Midbrain (tissue), 1 donor: ENCODE results near the gene CCL25.

Experiments used
- DNase-seq: peaks from one replicate; lab custom pipeline; 2025; lab: John Stamatoyannopoulos, UW

The CCL25 gene

DNA sequence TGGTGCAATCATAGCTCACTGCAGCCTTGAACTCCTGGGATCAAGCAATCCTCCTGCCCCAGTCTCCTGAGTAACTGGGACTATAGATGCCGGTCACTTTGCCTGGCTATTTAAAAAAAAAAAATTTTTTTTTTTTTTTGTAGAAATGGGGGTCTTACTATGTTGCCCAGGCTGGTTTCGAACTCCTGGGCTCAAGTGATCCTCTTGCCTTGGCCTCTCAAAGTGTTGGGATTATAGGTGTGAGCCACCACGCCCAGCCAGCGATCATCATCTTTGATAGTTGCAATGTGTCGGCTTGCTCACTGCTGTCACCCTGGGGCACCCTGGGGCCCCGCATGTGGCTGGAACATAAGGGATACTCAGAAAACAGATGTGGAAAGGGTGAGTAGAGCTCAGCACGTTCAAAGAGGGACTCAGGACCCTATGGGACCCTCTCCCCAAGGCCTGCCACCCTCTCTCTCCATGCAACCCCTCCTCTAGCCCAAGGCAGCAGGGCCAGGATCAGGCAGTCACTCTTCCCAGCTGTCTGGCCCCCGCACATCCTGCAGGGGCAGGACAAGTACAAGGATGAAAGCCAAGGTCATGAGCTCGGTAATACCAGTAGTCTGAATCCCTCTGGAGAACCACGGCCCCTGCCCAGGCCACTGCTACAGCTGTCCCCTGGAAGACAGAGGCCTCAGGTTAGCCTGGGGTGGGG is 6.5 kb upstream of the CCL25 start:
- no peak for DNase-seq

DNA sequence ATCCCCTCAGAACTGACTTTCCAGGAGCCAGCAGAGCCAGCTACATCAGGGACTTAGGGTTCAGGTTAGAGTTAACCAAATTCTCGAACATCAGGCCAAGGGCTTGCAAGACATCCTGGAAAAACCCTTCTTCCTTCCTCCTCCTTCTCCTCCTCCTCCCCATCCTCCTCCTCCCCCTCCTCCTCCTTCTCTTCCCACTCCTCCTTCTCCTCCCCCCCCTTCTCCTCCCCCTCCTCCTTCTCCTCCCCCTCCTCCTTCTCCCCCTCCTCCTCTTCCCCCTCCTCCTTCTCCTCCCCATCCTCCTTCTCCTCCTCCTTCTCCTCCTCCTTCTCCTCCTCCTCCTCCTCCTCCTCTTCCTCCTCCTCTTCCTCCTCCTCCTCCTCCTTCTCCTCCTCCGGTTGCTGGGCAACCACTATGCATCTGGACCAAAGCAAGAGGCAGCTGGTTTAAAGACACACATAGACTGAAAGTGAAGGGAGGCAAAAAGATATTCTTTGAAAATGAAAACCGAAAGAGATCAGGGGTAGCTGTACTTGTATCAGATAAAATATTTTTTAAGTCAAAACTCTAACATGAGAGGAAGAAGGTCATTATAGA is 5.9 kb upstream of the CCL25 start:
- no peak for DNase-seq

- DNase-seq, result peak; percentile 62
Observed at GRCh38 chr19:8050274-8051096, 2.1 kb upstream of the CCL25 start.

DNA sequence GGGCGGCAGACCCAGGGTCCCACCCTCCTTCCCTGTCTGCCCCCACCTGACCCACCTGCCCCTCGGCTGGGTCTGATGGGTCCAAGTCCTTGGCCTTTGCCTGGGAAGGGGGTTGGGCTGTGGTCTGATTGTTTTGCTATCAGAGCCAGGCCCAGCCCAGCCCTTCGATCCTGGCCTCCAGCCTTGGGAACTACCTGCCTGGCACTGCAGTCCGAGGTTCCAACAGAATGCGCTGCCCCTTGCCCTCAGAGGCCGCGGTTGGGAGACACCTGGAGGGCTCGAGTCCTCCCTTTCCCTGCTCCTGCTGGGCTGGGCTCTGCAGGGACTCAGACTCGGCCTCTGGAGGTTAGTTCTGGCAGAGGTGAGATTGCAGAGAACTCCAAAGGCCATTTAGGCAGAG is 1.6 kb downstream of the CCL25 start:
- no peak for DNase-seq

DNA sequence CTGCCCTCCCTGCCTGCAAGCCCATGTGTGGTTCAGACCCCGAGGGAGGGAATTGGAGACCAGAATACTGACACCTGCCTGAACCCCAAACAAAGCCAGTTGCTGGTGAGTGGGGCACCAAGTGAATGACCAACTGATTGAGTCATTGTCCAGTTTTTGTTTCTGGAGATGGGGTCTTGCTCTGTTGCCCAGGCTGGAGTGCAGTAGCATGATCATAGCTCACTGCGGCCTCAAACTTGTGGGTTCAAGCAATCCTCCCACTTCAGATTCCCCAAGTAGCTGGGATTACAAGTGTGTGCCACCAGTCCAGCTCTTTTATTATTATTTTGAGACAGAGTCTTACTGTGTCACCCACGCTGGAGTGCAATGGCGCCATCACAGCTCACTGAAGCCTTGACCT is 4.0 kb downstream of the CCL25 start:
- DNase-seq, result no peak

DNA sequence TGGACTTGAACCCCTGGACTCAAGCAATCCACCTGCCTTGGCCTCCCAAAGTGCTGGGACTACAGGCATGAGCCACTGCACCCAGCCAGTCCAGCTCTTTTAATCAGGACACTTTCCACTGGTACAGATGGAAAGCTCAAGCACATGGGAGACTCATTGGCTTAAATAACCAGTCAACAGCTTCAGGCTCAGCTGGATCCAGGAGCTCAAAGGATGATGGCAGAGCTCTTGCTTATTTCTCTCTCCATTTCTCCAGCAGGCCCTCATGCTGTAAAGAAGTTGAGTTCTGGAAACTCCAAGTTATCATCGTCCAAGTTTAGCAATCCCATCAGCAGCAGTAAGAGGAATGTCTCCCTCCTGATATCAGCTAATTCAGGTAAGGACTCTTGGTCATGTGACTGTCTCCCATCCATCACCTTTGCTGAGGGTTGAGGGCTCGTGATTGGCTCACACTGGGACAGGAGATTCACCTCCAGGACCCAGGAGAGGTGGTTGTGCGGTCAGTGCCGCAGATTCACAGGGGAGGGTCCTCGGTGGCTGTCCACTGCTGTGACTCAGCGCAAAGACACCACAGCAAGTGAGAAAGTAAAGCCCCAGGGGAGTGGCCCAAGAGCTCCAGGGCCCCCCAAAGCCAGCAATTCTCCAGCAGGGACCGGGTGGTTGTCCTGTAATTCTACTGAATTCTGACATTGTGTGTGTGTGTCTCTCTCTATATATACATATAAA is 5.1 kb downstream of the CCL25 start:
- DNase-seq, result no peak

DNA sequence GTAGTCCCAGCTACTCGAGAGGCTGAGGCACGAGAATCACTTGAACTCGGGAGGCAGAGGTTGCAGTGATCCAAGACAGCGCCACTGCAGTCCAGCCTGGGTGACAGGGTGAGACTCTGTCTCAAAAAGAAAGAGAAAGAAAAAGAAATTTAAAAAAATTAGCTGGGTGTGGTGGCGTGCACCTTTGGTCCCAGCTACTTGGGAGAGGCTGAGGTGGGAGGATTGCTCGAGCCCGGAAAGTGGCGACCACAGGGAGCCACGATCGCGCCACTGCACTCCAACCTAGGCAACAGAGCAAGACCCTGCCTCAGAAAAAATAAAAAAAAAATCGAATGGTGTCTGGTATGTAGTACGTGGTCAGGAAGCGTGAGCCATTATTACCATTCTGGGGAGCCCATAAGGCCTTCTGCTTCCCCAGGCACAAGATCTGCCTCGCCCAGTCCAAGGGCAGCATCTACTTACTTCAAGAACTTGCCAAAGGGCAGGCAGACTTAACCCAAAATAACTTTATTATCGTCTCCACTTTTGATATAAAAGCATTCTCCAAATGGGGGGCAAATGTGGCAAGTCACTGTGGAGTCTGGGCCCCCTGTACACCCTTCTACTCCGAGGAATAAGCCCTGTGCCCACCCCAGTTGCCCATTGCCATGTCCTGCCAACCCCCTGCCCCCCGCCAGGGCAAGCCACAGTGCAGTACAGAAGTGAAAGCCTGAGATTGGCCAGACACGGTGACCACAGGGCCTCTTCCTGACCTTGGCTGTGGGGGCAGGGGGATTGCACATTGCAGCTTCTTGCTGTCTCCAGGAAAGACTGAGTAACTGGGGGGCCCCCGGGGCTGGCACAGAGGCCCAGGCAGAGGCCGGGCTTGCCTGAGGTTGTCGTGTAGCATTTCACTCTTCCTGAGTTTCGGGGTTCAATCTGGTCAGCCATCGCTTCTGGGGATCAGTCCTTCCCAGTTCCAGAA is 12.6 kb downstream of the CCL25 start:
- no peak for DNase-seq

- DNase-seq, result no peak
Observed at GRCh38 chr19:8065875-8066261, 13.3 kb downstream of the CCL25 start.

DNA sequence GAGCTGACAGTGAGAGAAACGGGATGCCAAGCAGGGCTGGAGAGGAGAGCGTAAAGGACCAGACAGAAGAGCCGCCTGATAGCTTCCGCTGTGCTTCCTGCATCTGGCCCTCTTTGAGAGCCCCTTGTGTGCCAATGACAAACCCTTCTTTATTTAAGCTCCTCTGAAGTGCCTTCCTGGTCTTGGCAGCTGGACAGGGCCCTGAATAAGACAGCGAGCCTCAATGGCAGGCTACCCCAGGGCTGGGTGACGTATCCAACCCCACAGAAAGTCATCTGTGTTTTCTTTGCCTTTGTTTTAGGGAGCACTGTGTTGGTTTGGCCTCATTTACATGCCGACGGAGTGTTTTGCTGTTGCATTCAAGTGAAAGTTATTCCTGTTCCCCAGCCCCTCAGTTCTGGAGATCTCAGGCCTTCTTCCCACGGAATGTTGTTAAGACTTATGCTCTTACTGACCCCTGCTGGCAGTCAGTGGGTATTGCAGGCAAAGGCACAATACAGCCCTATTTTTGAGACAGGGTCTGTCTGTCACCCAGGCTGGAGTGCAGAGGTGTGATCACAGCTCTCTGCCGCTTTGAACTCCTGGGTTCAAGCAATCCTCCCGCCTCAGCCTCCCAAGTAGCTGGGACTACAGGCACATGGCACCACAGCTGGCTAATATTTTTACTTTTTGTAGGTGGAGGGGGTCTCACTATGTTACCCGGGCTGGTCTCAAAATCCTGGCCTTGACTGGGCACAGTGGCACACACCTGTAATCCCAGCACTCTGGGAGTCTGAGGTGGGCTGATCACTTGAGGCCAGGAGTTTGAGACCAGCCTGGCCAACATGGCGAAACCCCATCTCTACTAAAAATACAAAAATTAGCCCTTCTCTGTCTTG is 16.8 kb downstream of the CCL25 start:
- peak; percentile 9 for DNase-seq

GRCh38 chr19:8071912-8072311 is 19.4 kb downstream of the CCL25 start:
- DNase-seq, result no peak

DNA sequence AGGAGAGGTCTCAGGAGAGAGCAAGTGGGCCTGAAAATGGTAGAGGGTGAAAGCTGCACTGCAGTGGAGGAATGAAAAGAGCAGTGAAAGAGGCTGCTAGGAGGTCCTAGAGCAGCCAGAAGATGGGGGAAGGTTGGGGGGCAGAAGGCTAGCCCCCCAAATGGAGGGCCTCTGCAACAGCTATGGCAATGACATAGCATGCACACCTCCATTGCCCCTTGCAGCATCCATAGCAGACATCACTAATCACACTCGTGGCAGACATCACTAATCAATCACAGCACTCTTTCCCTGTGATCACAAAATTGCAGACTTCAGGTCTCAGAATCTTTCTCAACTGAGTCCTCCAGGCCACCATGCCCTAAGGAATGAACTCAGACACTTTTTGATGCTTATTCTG is 21.9 kb downstream of the CCL25 start:
- DNase-seq, result no peak

GRCh38 chr19:8075158-8076074 is 22.9 kb downstream of the CCL25 start:
- no peak for DNase-seq

DNA sequence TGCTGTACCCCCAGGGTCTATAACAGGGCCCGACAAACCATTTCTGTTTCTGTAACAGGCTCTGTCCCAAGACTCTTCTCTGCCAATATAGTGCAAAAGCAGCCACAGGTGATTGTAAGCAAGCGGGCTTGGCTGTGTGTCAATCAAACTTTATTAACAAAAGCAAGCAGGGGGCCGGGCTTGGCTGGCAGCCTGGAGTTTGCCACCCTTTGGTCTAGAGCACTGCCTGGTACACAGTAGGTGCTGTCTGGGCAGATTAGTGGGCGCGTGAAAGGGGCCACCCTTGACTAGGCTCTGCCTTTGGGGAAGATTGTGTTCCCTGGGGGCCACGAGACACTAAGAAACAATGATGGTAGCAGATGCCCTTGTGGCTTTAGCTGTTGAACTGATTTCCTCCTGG is 27.4 kb downstream of the CCL25 start:
- no peak for DNase-seq

- no peak for DNase-seq
Observed at GRCh38 chr19:8080832-8081231, 28.3 kb downstream of the CCL25 start.

DNA sequence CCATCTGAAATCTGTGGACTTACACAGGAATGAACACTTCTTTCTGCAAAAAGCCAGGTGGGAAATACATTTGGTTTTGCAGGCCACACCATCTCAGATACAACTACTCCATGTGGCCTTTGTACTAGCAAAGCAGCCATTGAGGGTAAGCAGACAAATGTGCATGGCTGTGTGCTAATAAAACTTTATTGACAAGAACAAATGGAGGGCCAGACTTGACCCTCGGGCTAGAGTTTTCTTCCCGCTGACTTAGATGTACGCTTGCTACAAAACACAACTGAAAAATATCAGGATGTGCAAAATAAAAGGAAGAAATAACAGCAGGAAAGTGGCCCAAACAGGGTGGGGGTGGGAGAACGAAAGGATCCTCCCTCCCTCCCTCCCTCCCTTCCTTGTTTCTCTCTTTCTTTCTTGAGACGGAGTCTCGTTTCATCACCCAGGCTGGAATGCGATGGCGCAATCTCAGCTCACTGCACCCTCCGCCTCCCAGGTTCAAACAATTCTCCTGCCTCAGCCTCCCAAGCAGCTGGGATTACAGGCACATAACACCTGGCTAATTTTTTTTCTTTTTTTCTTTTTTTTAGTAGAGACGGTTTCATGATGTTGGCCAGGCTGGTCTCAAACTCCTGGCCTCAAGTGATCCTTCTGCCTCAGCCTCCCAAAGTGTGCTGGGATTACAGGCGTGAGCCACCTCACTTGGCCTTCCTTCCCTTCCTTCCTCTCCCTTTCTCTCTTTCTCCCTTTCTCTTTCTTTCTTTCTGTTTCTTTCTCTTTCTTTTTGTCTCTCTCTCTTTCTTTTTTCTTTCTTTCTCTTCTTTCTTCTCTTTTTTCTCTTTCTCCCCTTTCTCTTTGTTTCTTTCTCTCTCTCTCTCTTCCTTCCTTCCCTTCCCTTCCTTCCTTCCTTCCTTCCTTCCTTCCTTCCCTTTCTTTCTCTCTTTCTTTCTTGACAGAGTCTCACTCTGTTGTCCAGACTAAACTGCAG is 29.3 kb downstream of the CCL25 start:
- no peak for DNase-seq

DNA sequence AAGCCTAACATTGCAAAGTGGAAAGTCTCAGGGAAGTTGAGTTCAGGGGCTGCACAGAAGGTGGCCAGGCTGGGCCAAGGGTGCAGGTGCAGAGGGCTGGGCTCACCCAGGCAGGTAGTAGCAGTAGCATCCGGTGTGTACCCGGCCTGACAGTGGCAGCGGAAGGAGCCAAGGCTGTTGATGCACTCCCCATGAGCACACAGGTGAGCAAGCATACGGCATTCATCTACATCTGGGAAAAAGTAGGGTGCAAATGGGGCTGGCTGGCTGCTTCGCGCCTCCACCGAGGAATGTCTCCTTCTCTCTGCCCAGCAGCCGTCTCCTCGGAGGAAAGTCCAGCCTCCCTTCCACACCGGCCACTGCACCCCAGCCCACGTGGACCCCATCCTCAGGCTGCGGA is 30.6 kb downstream of the CCL25 start:
- no peak for DNase-seq

- no peak for DNase-seq
Observed at GRCh38 chr19:8084152-8084551, 31.6 kb downstream of the CCL25 start.
